Measurements from ENCODE around the gene ZNF497.

ZNF497 gene

DNA sequence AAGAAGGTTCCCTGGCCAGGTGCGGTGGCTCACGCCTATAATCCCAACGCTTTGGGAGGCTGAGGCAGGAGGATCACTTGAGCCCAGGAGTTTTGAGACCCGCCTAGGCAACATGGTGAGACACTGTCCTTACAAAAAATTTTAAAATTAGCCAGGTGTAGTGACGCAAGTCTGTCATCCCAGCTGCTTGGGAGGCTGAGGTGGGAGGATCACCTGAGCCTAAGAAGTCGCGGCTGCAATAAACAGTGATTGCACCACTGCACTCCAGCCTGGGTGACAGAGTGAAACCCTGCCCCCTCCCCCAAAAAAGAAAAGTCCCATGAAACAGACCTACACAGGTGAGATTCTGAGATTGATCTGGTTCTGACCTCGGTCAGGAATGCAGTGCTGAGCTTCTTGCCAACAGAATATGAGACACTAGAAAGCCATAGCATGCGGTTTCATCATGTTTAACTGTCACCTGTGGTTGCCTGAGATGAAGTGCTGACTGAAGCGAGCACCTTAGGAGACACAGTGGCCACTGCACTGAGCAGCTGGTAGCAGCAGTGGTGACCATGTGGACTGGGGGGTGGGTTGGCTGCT is 7.2 kb downstream of the ZNF497 start:
- H4K20me1 ChIP-seq (ENCODE audit: insufficient read depth), result no peaks in the 10 kb centered on the region
- no peak overlapping the region for H3K4me2 ChIP-seq

DNA sequence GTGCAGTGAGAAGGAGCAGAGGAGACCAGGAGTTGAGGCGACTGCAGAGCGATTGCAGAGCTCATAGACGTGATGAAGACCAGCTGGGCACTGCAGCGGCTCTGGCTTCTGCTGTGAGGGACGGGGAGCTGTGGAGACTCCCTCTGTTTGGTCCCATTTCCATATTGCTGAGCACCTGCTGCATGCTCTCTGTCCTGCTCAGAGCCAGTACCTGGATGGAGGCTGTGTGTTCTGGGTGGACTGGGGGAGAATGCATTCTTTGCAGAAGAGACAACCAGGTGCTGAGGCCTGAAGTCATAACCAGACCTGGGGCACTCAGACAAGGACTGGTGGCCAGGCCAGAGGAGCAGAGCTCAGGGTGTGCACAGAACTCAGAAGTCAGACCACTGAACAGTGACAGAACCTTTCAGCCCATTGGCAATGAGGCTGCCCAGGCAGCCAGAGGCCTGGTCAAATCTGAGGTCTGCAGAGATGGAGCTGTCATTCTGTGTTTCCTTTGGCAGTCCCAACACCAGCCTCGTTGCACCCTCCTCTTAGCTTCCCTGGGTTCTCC is 8.0 kb downstream of the ZNF497 start:
- Histone ChIP-seq H3K79me2 (ENCODE audit: insufficient read depth, low read depth) (no peaks in the 10 kb centered on the region), H2AFZ (ENCODE audit: low read depth) (no peak overlapping the region), H3K9ac (no peak overlapping the region), H4K20me1 (ENCODE audit: insufficient read depth) (no peaks in the 10 kb centered on the region), H3K27ac (no peak overlapping the region), H3K4me1 (ENCODE audit: low read depth, poor library complexity, severe bottlenecking) (peaks cover 3% of the 10 kb centered on the region), H3K4me2 (no peak overlapping the region), H3K4me3 (IDR thresholded peaks at IDR 0.05; ENCODE audit: insufficient read depth, low read depth, low read length) (no peak overlapping the region), H3K36me3 (ENCODE audit: insufficient read depth) (no peaks in the 10 kb centered on the region), H3K27me3 (ENCODE audit: insufficient read depth, low read depth) (no peaks in the 10 kb centered on the region; the same call in 1 of the 2 replicates)
- TF ChIP-seq, protein P1, sequence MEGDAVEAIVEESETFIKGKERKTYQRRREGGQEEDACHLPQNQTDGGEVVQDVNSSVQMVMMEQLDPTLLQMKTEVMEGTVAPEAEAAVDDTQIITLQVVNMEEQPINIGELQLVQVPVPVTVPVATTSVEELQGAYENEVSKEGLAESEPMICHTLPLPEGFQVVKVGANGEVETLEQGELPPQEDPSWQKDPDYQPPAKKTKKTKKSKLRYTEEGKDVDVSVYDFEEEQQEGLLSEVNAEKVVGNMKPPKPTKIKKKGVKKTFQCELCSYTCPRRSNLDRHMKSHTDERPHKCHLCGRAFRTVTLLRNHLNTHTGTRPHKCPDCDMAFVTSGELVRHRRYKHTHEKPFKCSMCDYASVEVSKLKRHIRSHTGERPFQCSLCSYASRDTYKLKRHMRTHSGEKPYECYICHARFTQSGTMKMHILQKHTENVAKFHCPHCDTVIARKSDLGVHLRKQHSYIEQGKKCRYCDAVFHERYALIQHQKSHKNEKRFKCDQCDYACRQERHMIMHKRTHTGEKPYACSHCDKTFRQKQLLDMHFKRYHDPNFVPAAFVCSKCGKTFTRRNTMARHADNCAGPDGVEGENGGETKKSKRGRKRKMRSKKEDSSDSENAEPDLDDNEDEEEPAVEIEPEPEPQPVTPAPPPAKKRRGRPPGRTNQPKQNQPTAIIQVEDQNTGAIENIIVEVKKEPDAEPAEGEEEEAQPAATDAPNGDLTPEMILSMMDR (conservative IDR thresholded peaks at IDR 0.05; ENCODE audit: low read depth, low read length), result no peak

More for the DNA sequence above, 7.2 kb downstream of the ZNF497 start:
- TF ChIP-seq, protein P1 (conservative IDR thresholded peaks at IDR 0.05; ENCODE audit: low read depth, low read length), result no peak
- no peaks in the 10 kb centered on the region for H3K36me3 ChIP-seq (ENCODE audit: insufficient read depth)
- no peak overlapping the region for H2AFZ ChIP-seq (ENCODE audit: low read depth)
- no peak overlapping the region for H3K4me3 ChIP-seq (IDR thresholded peaks at IDR 0.05; ENCODE audit: insufficient read depth, low read depth, low read length)
- peaks cover 3% of the 10 kb centered on the region for H3K4me1 ChIP-seq (ENCODE audit: low read depth, poor library complexity, severe bottlenecking)
- H3K27ac ChIP-seq, result no peak overlapping the region
- H3K9ac ChIP-seq, result no peak overlapping the region
- no peaks in the 10 kb centered on the region; the same call in 1 of the 2 replicates for H3K27me3 ChIP-seq (ENCODE audit: insufficient read depth, low read depth)
- no peaks in the 10 kb centered on the region for H3K79me2 ChIP-seq (ENCODE audit: insufficient read depth, low read depth)

DNA sequence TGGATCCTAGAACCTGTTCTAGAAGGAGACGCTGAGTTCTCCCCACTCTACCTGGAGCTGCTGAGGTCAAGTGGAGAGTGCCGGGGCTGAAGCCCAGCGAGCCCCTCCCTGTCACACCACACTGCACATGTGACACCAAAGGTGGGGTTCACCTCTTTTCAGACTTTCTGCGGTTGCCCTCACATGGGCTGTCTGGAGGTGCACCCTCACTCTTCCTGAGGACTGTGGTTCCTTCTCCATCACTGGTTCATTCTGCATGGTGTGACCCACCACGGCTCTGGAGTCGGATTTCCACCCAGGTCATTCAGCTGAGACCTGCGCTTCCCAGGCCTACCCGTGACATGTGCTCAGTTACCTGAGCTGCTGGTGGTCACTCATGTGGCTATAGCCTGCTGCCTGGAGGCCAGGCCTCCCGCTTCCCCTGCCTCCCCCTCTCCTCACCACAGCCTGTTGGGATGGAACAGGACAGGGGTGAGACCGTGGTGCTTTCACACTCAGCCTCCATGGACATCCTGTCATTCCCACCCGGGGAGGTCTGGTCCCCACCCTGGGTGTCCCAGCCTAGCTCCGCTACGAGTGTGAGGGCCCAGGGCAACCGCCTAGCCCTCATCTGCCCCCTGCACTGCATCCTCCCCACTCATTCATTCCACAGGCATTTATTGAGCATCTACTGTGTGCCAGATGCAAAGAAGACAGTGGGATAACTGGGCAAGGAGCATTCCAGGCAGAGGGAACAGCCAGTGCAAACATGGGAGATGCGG is 8.7 kb downstream of the ZNF497 start:
- Histone ChIP-seq H3K4me2 (no peak overlapping the region), H4K20me1 (ENCODE audit: insufficient read depth) (no peaks in the 10 kb centered on the region), H3K4me1 (ENCODE audit: low read depth, poor library complexity, severe bottlenecking) (peaks cover 3% of the 10 kb centered on the region), H3K79me2 (ENCODE audit: insufficient read depth, low read depth) (no peaks in the 10 kb centered on the region), H3K9ac (no peak overlapping the region), H3K27me3 (ENCODE audit: insufficient read depth, low read depth) (no peaks in the 10 kb centered on the region; the same call in 1 of the 2 replicates), H3K36me3 (ENCODE audit: insufficient read depth) (no peaks in the 10 kb centered on the region), H3K27ac (no peak overlapping the region), H2AFZ (ENCODE audit: low read depth) (no peak overlapping the region), H3K4me3 (IDR thresholded peaks at IDR 0.05; ENCODE audit: insufficient read depth, low read depth, low read length) (no peak overlapping the region)
- TF ChIP-seq, protein P1 (conservative IDR thresholded peaks at IDR 0.05; ENCODE audit: low read depth, low read length), result no peak

DNA sequence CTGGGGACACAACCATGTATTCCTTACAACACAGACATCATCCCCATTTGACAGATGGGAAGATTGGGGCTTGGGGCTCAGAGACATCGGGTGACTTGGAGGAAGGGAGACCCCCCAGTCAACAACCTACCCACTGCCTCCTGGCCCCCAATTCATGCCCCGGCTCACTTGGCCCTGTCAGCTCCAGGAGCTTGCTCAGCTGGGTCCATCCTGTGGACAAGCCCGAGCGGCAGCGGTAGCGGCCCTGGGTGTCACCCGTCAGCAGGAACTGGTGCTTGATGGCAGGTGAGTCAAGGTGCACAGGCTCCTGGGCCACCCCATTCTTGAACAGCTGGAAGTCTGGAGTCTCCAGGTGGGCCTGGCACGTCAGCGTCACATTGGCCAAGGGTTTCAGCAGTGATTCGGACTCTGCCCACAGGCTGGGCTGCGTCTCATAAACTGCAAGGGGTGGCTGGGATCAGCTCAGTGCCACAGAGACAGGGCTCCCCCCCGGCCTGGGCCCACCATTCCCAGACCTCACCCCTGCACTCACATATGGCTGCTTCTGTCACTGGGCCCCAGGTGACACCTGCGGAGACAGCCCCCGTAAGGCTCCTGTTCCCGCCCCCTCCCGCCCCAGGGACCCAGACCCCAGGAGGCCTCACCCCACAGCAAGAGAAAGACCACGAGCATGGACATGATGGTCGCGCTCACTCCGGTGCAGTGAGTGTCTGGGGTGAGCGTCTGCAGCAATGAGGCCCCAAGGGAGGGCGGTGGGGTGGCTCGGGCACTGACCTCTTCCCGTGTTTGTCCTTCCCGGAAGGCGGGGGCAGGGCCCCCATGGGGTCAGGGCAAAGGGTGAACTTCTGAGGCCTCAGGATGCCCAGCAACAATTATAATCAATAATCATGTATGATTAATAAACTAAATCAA is 9.5 kb downstream of the ZNF497 start, which contains the start of gene A1BG:
A1BG (minus strand) TSS at position 733 of the 912 bp plus-strand sequence; CDS start at position 678, 55 bp downstream.
- H2AFZ ChIP-seq (ENCODE audit: low read depth), result no peak within 1 kb of the TSS
- H3K79me2 ChIP-seq (ENCODE audit: insufficient read depth, low read depth), result no peaks in the 10 kb centered on the region
- TF ChIP-seq, protein P1 (conservative IDR thresholded peaks at IDR 0.05; ENCODE audit: low read depth, low read length), result no peak
- H3K36me3 ChIP-seq (ENCODE audit: insufficient read depth), result no peaks in the 10 kb centered on the region
- no peak within 1 kb of the TSS for H3K9ac ChIP-seq
- H3K4me3 ChIP-seq (IDR thresholded peaks at IDR 0.05; ENCODE audit: insufficient read depth, low read depth, low read length), result no peak within 1 kb of the TSS
- peaks cover 5% of the 10 kb centered on the region; the same call in 1 of the 2 replicates for H3K27me3 ChIP-seq (ENCODE audit: insufficient read depth, low read depth)
- no peak within 1 kb of the TSS for H3K27ac ChIP-seq
- H3K4me1 ChIP-seq (ENCODE audit: low read depth, poor library complexity, severe bottlenecking), result peaks cover 3% of the 10 kb centered on the region
- no peaks in the 10 kb centered on the region for H4K20me1 ChIP-seq (ENCODE audit: insufficient read depth)
- no peak within 1 kb of the TSS for H3K4me2 ChIP-seq
